ENCODE data around the gene NDUFV3. TPM values are rescaled to one million over a fixed set of nuclear protein-coding genes. Genes with fewer than 3 reads are reported as not detected.
"Not testable (repeated sequence)": the region's sequence is repeated elsewhere in the genome, so short reads cannot be mapped to it uniquely, and the experiment has no call there.

Gene NDUFV3
- total and polyA plus RNA-seq, 8 donors = 19.2 to 51.3 (median 36.7) TPM

DNA sequence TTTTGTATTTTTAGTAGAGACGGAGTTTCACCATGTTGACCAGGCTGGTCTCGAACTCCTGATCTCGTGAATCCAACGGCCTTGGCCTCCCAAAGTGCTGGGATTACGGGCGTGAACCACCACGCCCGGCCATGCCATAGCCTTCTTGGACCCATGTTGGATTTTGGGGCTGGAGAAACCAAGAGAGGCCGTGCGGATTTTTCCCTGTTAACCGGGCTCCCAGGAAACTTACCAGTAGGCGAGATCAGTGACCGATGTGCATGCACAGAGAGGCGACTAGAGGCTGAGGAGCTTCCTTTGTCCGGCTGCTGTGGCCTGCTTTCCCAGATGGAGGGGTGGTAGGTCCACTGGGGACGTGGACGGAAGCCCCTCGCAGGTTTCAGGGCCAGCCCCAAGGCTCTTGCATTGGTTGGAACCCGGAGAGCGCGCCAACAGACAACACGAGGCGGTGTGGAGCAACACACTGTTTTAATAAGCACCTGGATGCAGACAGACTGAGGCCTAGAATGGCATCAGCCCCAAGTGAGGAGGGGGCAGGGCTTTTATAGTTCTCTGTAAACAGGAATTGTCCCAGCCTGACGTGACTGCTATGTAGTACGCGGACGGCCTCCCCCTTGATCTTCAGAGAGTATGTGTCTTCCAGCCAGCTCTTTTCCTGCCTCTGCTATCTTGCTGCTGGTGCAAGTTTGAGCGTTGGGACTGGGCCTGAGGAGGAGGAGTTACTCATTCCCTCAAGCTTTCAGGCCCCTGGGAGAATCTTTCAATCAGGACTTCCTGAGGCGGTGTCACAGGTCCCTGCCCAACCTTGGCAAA is 32.2 kb downstream of the NDUFV3 start, which contains the start of gene ERVH48-1:
Gene ERVH48-1, minus strand, starts transcription at position 517 of the 813 bp plus-strand sequence. CDS start 6,624 bp downstream, outside the sequence.
- 88 to 93% (median 90%) methylated on average over 24 to 29 of the region's 29 CpGs for WGBS, 5 donors
- DNase-seq = peak in 1 of 2 donors; percentile 48
- Histone ChIP-seq H3K27me3 (no peaks in the 10 kb centered on the region), H3K4me3 (no peak within 1 kb of the TSS), H3K36me3 (no peaks in the 10 kb centered on the region), H3K9me3 (no peaks in the 10 kb centered on the region), H3K4me1 (peaks cover 0 to 13% (median 11%) of the 10 kb centered on the region in 4 donors), H3K27ac (no peak within 1 kb of the TSS)
- intact Hi-C loops (cut with DNase I; ENCODE audit: low total_unique reads) = no loop called here
- TF ChIP-seq POLR2A (IDR thresholded peaks at IDR 0.05) = no peak
- no peak for TF ChIP-seq EP300 (IDR thresholded peaks at IDR 0.05)
- TF ChIP-seq, protein P1, sequence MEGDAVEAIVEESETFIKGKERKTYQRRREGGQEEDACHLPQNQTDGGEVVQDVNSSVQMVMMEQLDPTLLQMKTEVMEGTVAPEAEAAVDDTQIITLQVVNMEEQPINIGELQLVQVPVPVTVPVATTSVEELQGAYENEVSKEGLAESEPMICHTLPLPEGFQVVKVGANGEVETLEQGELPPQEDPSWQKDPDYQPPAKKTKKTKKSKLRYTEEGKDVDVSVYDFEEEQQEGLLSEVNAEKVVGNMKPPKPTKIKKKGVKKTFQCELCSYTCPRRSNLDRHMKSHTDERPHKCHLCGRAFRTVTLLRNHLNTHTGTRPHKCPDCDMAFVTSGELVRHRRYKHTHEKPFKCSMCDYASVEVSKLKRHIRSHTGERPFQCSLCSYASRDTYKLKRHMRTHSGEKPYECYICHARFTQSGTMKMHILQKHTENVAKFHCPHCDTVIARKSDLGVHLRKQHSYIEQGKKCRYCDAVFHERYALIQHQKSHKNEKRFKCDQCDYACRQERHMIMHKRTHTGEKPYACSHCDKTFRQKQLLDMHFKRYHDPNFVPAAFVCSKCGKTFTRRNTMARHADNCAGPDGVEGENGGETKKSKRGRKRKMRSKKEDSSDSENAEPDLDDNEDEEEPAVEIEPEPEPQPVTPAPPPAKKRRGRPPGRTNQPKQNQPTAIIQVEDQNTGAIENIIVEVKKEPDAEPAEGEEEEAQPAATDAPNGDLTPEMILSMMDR (IDR thresholded peaks at IDR 0.05) = no peak
- no peak for TF ChIP-seq POLR2AphosphoS5 (IDR thresholded peaks at IDR 0.05)

DNA sequence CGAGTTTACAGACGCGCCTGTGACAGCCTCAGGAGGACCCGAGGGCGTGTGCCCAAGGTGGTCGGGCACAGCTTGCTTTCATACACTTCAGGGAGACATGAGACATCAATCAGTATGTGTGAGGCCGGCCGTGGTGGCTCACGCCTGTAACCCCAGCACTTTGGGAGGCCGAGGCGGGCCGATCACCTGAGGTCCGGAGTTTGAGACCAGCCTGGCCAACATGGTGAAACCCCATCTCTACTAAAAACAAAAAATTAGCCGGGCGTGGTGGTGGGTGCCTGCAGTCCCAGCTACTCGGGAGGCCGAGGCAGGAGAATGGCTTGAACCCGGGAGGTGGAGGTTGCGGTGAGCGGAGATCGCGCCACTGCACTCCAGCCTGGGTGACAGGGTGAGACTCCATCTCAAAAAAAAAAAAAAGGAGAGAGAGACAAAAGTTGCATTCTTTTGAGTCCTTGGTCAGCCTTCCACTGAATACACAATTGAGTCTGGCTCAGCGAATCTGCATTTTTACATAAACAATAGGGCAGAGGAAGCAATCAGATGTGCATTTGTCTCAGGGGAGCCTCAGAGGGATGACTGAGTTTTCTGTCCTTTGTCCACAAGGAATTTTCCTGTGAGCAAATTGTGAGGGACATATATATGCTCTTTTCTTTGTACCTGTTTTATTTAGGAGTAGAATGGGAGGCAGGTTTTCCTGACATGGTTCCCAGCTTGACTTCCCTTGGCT is 34.5 kb downstream of the NDUFV3 start:
- DNase-seq; H3K27me3 ChIP-seq; H3K27ac ChIP-seq; H3K9me3 ChIP-seq; H3K36me3 ChIP-seq; intact Hi-C loops (cut with DNase I; ENCODE audit: low total_unique reads); H3K4me3 ChIP-seq: not testable (repeated sequence)
- WGBS, 5 donors = 92 to 95% (median 93%) methylated on average over 23 of the region's 23 CpGs
- H3K4me1 ChIP-seq = peaks cover 0 to 13% (median 11%) of the 10 kb centered on the region in 4 donors

DNA sequence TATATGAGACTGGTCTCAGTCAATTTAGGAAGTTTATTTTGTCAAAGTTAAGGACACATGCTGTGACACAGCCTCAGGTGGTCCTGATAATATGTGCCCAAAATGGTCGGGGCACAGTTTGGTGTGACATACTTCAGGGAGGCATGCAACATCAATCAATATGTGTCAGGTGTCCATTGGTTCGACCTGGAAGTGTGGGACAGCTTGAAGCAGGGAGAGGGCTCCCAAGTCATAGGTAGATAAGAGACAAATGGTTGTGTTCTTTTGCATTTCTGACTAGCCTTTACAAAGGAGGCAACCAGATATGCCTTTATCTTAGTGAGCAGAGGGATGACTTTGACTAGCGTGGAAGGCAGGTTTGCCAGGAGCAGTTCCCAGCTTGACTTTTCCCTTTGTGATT is 36.9 kb downstream of the NDUFV3 start:
- no peak for DNase-seq
- Histone ChIP-seq H3K27me3 (no peaks in the 10 kb centered on the region), H3K4me3 (no peak overlapping the region), H3K4me1 (peaks cover 0 to 10% (median 4%) of the 10 kb centered on the region in 4 donors), H3K27ac (no peak overlapping the region), H3K9me3 (no peaks in the 10 kb centered on the region), H3K36me3 (no peaks in the 10 kb centered on the region)
- intact Hi-C loops (cut with DNase I; ENCODE audit: low total_unique reads) = loop anchor here (10.0 kb wide), 1 partner anchor 55 kb away; no protein-coding TSS in a partner anchor
- WGBS, 5 donors = 40 to 64% (median 49%) methylated on average over 3 of the region's 3 CpGs
- TF ChIP-seq POLR2AphosphoS5 (IDR thresholded peaks at IDR 0.05) (no peak), EP300 (IDR thresholded peaks at IDR 0.05) (no peak), POLR2A (IDR thresholded peaks at IDR 0.05) (no peak)
- TF ChIP-seq, protein P1 (IDR thresholded peaks at IDR 0.05) = no peak

DNA sequence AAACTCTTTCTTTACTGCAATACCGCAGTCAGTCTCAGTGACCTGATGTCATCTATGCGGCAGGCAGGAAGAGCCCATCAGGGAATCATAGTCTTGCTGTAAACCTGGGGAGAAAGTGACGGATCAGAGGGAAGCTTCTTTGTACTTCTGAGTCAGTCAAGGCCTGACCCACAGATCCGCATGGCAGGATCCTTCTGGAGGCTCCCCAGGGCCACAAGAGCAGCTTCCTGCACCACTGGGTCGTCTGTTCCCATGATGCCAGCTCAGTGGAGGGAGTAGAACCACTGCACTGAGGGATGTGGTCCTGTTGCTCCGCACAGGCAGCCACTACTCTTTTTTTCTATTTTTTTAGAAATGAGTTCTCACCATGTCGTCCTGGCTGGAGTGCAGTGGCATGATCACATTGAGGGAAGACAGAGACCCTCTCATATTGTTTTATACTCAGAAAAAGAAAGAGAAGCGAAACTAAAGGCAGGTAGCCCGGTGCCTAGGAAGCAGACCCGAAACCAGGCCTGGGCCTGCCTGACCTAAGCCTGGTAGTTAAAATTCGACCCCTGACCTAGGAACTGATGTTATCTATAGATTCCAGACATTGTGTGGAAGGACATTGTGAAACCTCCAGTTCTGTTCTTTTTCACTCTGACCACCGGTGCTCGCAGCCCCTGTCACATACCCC is 38.6 kb downstream of the NDUFV3 start:
- WGBS, 5 donors = 82 to 91% (median 85%) methylated on average over 13 of the region's 13 CpGs
- TF ChIP-seq POLR2AphosphoS5 (IDR thresholded peaks at IDR 0.05) (no peak), EP300 (IDR thresholded peaks at IDR 0.05) (no peak), POLR2A (IDR thresholded peaks at IDR 0.05) (no peak)
- TF ChIP-seq, protein P1 (IDR thresholded peaks at IDR 0.05) = no peak
- no peak overlapping the region for H3K4me3 ChIP-seq
- H3K4me1 ChIP-seq = peaks cover 0 to 10% (median 4%) of the 10 kb centered on the region in 4 donors
- H3K9me3 ChIP-seq = no peaks in the 10 kb centered on the region
- no peak overlapping the region for H3K27ac ChIP-seq
- intact Hi-C loops (cut with DNase I; ENCODE audit: low total_unique reads) = loop anchor here (10.0 kb wide), 1 partner anchor 53 kb away; no protein-coding TSS in a partner anchor
- no peak for DNase-seq
- no peaks in the 10 kb centered on the region for H3K36me3 ChIP-seq
- H3K27me3 ChIP-seq = no peaks in the 10 kb centered on the region

DNA sequence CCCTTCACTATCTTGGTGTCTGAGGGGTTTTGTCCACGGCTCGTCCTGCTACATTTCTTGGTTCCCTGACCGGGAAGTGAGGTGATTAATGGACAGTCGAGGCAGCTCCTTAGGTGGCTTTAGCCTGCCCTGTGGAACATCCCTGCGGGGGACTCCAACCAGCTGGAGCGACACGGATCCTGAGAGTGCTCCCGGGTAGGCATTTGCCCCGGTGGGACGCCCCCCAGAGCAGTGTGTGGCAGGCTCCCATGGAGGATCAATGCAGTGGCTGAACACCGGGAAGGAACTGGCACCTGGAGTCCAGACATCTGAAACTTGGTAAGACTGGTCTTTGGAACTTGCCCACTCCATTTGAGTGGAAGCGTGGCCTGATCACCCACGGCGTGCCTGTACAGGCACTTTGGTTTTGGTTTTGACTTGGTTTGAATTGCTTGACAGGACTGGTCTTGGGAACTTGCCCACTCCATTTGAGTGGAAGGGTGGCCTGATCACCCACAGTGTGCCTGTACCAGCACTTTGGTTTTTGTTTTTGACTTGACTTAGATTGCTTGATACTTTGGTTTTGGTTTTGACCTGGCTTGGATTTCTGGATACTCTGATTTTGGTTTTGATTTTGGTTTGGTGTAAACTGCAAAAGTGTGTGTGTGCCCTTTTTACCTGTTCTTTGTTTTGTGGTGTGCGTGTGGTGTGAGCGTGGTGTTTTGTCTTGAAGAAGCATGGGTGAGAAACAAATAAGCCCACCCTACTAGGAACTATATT is 39.4 kb downstream of the NDUFV3 start:
- H3K27me3 ChIP-seq, H3K36me3 ChIP-seq, DNase-seq, H3K9me3 ChIP-seq, H3K4me3 ChIP-seq: not testable (repeated sequence)
- intact Hi-C loops (cut with DNase I; ENCODE audit: low total_unique reads) = loop anchor here (10.0 kb wide), 1 partner anchor 52 kb away; no protein-coding TSS in a partner anchor
- WGBS, 5 donors = 85 to 91% (median 88%) methylated on average over 16 of the region's 16 CpGs
- H3K4me1 ChIP-seq = peaks cover 0 to 10% (median 4%) of the 10 kb centered on the region in 4 donors
- peak overlapping the region in 3 of 5 donors; percentile 4 to 64 (median 27) for H3K27ac ChIP-seq

DNA sequence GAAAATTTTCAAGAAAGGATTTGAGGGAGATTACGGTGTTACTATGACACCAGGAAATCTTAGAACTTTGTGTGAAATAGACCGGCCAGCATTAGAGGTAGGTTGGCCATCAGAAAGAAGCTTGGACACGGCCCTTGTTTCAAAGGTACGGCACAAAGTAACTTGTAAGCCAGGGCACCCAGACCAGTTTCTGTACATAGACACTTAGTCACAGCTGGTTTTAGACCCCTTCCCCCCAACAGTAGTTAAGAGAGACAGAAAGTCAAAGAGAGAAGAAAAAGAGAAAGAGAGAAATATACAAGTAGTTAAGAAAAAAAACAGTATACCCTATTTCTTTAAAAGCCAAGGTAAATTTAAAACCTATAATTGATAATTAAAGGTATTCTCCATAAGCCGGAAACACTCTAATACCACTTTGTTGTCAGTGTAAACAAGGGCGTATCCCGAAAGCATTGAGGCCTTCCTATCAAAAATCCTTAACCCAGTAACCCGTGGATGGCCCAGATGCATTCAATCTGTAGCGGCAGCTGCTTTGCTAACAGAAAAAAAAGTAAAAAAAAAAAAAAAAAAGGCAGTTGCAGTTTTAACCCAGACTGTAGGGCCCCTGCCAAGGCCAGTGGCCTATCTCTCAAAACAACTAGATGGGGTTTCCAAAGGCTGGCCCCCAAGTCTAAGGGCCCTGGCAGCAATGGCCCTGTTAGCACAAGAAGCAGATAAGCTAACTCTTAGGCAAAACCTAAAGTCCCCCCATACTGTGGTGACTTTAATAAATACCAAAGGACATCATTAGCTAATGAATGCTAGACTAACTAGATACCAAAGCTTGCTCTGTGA is 40.2 kb downstream of the NDUFV3 start:
- not testable (repeated sequence) for H3K27me3 ChIP-seq, H3K4me3 ChIP-seq, H3K9me3 ChIP-seq, H3K36me3 ChIP-seq
- intact Hi-C loops (cut with DNase I; ENCODE audit: low total_unique reads) = loop anchor here (10.0 kb wide), 1 partner anchor 51 kb away; no protein-coding TSS in a partner anchor
- Histone ChIP-seq H3K4me1 (peaks cover 0 to 10% (median 4%) of the 10 kb centered on the region in 4 donors), H3K27ac (peak overlapping the region in 3 of 5 donors; percentile 4 to 64 (median 27))
- peak in 1 of 2 donors; percentile 51 for DNase-seq
- 26 to 43% (median 36%) methylated on average over 8 to 9 of the region's 9 CpGs for WGBS, 5 donors
